ENCODE measurements around the gene CRABP2.

The CRABP2 gene

DNA sequence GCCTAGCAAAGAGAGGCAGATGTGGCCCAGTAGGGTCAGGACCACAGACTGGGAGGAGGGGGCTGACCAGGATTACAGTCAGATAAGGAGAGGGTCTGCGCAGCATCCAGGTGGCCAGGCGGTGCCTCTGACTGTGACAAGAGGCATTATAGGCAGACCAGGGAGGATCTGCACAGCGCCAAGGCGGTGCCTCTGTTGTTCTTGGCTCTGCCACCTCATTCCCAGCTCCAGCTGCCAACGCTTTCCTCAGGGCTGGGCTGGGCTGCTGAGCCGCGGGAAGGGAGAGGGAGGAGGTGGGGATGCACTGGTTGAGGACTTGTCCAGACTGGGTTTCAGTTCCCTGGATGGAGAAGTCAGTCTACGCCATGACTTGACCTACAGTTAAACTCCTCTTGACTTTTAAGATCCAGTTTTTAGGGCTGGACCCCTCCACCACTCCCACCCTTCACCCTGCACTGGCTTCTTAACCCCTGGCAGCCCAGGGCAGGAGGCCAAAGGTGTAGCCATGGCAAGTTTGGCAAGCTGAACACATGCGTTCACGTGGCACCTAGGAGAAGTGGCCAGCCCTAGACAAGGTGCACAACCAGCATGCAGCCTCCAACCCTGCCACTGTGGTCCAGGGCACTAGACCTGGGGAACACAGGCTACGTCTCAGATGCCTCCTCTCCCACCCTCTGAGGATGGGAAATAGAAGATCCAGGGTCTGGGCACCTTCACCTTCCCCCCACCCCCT is 4.5 kb upstream of the CRABP2 start:
- DNase-seq: peak in 27 of 51 donors; percentile 4 to 58 (median 20)

DNA sequence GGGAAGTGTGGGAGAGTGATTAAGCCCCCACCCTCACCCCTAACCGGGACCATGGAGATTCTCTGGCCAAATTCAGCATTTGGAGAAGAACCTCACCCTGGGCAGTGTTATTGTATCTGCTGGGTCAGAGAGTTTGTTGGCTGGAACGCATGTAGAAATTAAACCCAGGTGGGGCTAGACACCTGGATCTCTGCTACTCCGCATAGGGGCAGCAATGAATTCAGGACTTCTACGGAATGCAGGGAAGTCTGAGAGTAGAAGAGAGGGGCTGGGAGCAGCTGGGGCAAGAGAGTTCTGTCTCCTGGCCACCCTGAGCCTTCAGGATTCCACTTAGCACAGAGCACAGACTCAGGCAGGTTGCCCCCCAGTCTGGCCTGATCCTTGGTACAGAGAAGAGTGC is 3.6 kb upstream of the CRABP2 start:
- no peak for DNase-seq

DNA sequence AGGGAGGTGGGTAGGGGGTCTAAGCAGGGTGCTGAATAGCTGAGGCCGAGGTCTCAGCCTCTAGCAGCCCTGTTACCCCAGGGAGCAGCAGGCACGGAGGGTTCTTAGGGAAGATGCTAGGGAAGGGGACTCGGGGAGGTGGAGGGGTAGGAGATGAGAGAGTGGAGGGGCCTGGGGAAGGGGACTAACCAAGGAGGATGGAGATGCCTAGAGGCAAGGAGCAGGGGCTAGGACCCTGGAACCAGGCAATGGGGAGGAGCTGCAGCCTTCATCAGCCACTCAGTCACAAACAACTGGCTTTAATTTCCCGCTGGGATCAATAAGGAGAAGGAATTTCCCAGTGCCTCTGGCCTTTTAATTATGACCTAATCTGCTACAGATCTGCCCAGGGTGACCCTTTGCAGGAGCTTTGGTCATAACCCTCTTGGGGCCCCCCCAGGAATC is 2.9 kb upstream of the CRABP2 start:
- DNase-seq: no peak

DNA sequence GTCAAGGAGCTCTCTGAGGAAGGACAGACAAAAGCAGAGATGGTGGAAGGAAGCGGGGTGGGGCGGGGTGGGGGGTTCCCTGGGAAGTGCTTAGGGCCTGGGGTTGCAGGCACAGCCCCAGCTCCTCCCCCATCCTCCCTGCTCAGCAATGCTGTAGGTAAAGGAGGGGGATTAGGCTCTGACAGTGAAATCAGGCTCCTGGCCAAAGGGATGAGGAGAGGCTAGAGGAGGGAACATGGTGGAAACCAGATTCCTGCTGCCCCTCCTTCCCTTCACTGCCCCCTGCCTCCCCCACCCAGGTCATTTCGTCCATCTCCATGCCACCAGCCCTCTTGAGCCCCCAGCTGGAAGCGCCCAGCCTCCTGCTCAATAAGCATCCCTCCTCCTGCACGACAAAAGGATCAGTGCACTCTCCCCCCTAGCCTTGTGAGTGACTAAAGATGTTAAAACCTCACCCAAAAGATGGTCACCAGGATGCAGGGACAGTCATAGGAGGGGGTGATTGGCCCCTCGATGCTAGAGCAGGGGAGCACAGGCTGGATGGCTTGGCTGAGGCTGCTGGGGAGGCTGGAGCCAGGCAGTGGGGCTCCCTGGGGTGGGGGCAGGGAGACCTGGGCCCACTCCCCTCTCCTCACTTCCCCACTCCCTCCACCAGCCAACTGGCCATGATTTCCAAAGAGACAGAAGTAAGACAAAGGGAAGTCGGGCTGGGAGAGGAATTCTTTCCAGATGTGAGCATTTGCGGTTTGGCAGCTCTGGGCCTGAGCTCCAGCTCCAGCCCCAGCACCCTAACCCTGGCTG is 2.2 kb upstream of the CRABP2 start:
- no peak for DNase-seq

DNA sequence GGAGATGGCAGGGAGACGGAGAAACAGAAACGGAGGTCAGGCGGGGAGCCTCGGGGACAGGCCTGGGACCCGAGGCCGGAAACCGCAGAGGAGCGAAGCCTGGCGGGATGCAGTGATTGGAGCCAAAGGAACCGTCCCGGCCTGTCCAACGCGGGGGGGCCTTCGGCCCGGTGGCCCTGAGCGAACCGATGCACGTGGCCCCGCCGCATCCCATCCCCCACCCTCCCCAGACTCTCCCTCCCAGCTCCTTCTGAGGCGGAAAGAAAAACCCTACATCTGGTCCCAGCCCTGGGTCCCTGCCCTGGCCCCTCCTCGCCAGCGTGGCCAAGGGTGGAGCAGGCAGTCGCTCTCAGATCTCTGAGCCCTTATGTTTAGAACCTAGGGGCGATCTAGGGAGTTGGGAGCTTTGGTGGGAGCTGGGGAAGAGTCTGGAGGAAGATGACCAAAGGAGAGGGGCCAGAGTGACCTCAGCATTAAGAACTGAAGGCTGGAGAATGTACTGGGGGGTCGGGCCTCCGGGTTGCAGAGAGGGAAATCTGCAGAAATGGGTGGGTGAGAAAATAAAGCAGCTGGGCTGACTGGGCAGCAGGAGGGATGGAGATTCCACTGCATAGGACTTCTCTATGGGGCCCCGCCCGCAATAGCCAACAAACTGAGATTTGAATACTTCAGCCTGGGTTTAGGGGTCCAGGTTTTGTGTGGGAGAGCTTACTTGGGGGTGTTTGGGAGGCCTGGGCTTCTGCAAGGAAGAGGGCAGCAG is 1.5 kb upstream of the CRABP2 start:
- DNase-seq: peak in 26 of 51 donors; percentile 4 to 52 (median 24)

DNA sequence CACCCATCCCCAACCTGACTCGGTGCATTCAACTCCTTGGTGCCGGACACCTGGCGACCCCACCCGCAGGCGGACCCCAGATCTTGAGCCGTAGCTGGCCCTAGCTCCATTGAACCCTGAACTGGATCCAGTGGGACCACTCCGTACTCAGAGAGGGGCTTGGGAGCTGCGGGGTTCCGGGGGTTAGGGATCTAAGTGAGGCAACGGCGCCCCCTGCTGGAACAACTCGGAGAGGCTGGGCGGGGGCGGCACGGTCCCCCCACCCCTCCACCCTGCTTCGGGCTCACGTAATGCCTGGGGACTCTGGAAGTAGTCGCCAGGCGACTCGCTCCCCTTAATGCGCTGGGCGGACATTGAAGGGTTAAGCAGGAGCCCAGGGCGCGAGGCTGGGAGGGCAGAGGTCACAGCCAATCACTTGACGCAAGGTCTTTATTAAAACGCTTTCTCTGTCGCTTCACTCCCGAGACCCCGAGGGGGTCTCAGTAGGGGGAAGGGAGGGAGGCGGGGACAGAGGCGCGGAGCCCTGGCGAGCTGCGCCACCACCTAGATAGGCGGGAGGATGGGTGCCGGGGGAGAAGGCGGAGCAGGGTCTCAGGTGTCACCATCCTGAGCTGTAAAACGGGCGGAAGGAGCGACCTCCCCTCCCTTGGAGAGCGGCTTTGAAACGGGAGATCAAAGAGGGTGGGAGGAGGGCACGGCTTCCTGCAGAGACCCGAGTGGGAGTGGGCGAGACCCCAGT is 704 bp upstream of the CRABP2 start:
- peak in 33 of 51 donors; percentile 6 to 66 (median 31) for DNase-seq

DNA sequence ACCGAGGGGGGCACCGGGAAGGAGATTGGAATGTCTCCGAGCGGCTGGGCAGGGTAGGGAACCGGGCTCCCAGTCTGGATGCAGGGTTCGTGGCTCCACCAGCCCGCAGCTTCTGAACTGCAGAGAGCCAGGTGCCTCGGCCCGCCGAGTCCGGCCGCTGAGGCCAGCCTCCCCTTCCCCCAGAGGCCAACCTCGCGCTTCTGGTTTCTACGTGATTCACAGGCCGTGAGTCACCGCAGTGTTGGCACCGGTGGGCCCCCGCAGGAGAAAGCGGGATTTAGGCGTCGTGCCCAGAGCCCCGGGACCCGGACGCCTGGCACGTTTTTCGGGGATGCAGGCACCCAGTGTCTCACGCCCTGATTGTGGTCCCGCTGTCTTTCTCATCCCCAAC is 458 bp downstream of the CRABP2 start:
- DNase-seq: peak in 11 of 51 donors; percentile 5 to 59 (median 15)

DNA sequence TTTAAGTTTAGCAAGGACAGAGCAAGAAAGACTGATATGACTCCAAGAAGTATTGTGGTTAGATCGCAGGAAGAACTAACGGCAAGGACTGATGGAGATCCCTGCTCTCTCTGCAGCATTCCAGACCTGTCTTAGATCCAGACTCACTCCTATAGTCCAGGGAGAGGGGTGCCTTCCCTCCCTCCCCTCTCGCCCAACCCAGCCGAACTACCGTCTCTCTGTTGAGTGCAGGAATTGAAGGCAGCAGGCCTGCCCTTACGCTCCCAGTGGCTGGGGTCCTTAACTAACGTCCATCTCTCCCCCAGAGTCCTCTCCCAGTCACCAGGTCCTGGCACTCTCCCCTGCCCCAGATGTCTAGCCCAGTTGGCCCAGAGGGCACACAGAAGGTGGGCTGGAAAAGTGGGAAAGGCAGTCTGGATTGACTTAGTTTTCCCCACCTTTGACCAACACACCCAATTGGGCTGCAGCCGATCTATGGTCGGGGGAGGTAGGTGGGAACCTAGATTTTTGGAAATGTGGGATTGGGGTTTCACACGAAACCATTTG is 1.1 kb downstream of the CRABP2 start:
- no peak for DNase-seq

DNA sequence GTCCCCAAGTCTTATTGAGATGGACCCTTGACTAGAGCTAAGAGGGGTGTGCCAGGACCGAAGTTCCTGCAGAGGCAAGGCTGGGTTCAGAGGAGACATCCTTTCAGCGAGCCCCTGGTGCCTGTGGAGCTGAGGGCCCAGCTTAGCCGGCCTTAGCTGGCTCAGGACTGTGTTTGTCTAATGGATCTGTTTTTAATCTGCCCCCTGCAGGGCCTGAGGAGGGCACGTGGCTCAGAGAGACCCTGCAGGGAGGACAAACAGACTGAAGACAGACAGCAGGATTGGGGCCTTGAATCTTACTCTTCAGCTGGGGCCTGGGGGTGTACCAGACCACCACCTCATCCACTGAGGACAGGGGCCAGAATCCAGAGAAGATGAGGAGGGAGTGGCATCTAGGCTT is 1.6 kb downstream of the CRABP2 start:
- no peak for DNase-seq

DNA sequence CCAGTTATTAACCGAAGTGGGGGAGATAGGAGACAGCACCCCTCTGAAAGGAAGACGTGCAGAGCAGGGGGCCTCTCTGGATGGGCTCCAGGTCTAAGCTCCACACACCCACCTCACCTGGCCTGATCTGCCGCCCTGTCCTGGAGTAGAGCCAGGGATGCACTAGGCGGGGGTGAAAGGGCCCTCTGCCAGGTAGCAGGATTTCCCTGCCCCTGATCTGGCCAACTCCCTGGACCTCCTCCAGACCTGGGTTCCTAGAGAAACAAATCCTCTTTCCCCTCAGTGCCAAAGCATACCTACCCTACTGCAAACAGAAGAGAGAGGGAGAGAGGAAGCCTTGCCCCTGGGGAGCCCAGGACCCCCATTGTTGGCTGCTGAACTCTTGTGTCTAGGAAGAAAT is 2.0 kb downstream of the CRABP2 start:
- no peak for DNase-seq

DNA sequence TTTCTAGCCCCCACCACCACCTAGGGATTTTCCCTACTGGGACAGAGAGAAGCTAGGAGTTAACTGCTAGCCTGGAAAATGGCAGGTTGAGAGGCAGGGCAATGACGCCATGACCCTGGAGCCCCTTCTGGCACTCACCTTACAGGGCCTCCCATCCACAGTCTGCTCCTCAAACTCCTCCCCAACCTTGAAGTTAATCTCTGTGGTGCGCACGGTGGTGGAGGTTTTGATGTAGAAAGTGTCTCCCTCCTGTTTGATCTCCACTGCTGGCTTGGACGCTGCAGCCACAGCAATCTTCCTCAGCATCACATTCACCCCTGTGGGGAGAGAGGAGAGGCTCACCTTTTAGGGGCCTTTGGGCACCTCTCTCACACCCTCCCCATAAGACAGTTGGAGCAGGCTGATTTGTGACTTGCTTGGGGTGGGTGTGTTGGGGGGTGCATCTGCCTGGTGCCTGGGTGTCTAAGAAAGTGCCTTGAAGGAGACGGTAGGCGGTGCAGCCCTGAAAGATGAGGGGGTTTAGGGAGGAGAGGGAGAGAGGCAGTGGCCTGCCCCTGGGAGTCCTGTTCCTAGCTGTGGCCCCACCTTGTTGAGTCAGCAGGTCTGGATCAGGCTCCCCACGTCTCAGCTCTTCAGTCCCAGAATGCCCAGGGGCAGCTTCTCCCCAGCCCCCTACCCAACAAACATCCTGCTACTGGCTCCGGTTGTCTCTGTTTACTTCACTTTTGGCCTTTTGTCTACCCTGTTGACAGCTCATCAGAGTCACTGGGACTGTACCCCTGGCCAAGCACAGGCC is 4.4 kb downstream of the CRABP2 start:
- DNase-seq: no peak

DNA sequence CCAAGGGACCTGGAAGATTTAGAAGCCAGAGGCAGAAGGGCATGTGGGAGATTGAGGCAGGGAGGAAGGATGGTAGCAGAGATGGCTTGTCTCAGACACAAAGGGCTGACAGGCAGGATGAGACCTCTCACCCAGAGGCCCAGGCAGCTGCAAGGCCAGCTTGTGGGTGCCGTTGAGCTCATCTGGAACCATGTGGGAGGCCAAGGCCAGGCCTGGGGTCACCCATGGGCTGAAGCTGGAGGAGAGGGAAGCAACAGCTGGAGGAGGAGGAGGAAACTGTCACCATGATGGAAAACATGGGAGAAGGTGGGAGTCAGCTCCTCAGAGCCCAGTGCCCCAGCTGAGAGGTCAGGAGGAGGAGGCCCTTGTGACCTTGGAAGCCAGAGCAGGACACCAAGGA is 6.4 kb downstream of the CRABP2 start:
- DNase-seq: no peak

DNA sequence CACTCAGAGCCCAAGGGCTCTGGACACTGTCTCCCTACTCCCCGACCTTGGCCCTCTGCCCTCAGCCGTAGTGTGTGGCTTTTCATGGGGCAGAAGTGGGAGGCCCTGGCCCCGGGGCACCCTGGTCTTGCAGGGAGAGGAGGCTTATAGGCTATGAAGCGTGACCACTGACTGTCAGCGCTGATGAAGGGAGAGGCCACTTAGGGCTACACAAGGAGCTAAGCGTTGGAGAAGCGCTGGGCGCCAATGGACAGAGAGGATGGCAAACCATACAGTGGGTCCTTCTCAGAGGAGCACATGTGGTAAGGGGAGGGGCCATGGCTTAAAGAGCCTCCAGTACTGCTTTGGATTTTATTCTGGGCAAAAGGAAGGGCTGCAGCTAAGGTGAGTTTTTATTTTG is 7.9 kb downstream of the CRABP2 start:
- no peak for DNase-seq

DNA sequence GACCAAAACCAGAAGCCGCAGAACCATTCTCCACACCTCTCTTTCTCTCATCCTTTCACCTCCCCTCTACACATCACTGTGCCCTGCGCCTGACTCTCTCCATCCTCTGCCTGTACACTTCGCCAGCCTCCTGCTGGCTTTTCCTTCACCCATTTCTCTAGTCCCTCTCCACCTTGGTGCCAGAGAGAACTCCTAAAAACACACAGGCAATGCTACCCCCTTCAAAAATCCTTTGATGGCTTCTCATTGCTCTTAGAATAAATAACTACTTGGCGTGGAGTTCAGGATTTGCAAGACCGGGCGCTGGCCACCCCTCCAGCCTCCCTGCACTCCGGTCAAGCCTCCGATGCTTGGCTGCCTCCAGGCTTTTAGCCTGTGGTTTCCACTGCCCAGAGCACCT is 8.6 kb downstream of the CRABP2 start:
- DNase-seq: no peak

DNA sequence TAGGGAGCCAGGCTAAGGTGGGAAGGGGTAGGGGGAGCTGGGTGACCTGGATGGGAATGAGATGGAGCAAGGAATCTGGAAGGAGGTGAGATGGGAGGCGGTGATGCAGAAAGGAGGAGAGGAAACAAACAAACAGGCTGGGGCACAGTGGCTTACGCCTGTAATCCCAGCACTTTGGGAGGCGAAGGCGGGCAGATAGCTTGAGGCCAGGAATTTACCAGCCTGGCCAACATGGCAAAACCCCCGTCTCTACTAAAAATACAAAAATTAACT is 10.8 kb downstream of the CRABP2 start:
- no peak for DNase-seq

DNA sequence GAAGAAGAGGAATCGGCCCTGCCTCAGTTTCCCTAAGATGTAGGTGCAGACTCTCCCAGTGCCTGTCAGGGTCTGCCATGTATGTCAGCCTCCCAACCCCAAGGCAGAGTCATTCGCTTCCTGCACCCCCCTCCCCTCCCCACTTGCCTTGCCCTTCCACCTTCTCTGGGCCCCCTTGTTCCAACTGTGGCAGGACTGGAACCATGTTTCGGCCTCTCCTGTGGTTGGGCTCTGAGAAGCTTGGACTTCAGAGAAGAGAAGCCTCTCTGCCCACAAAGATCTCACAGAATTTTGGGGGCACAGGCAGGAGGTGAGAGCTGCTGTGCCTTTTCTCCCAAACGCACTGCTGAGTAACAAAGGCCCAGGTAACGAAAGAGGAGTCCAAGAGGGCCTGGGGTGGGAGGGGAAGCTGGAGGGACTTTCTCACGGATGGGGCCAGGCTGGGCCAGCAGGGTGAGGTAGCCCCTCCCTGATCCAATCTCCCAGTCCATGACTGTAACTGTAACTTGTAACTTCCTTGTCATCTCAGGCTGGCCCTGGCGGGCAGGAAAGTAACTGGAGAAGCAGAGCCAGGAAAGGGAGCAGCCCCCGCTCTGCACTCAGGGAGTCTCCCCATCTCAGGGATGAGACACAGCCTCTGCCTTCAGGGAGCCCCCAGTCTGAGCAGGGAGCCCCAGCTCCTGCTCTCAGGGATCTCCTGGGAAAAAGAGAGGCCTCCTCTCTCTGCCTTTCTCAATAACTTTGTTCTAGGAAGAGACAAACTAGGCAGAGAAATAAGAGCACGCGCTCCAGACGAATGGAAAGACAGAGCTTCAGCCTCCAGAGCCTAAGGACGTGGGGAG is 11.3 kb downstream of the CRABP2 start:
- DNase-seq: no peak

DNA sequence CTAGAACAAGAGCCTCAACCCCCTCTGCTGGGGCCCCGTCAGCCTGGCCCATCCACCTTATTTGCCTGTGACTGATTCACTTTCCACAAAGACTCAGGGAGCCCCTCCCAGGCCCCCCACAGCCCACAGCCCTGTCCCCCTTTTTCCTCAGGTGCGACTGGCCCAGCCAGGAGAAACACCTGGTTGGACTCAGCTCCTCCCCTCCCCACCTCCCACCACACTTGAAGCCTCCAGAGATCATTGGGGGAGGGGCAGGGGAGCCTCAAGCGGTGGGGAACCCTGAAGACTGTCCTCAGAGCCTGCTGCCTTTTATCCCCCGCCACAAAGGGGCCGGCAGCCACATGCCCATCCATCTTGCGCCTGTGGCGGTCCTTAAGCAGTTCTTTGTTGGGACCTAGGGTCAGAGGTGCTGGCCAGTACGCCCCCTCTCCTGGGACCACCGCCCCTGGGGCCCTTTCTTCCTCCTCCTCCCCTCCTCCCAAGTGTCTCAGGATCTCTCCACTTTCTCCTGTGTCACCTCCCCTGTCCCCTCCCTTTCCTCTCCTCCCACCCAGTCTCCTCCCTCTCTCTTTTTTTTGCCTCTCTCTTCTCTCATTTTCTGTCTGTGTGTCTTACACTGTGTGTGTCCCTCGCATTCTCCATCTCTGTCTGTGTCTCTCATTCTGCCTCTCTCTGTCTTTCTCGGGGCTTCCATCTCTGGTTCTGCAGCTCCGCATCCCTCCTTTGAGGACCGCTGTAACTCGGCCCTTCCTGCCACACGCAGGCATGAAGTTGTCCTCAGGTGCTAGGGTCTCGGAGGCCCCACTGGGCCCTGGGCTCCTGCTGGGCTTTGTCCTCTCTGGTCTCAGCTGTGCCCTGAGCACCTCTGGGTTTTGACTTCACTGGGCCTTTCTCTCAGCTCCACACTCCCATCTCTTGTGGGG is 12.2 kb downstream of the CRABP2 start:
- no peak for DNase-seq

DNA sequence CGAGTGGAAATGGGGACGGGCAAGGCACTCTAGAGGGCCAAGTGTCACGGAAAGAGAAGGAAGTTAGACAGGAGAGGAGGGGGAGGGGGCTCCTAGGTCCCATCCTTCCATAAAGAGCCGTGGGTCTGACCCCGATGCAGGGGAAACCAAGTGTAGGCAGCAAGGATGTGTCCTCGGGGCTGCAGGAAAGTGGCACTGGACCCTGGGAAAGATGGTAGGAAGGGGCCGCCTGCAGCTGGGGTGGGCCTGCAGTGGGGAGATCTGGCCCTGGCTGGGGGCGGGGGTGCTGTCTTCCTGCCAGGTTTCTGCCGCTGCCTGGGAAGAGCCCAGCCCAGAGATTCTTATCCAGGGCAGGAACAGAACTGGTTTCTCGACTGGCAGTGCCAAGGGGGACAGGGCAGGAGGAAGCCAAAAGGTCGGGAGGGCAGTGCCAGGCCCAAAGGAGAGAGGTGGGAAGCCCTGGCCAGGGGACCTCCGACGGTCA is 12.9 kb downstream of the CRABP2 start:
- no peak for DNase-seq
